Psoas muscle (tissue), 8 donors: ENCODE measurements around the gene DMXL1. TPM values are rescaled to one million over a fixed set of nuclear protein-coding genes. Genes with fewer than 3 reads are reported as not detected.
A peak's percentile ranks its signal among the peaks of the same experiment; 100 is the strongest.

ENCODE experiments used
- ATAC-seq, 4 donors: fragments of 200-7000 bp; cut with Tn5 transposase; one replicate each; pipeline ENCODE4 v1.9.1; 2020; ENCODE audit warnings: moderate library complexity in 3 of 4, mild to moderate bottlenecking in 2 of 4
- DNase-seq, 2 donors: peaks; one replicate each; pipeline ENCODE4 v3.0.0-alpha.2; 2020
- H3K27ac ChIP-seq: fragments of 200-600 bp; one replicate; pipeline ENCODE4 v1.8.0; 2022
- H3K27me3 ChIP-seq, 3 donors: fragments of 200-600 bp in 1 of 3; one replicate each; pipeline versions ENCODE4 v1.6.1 to v1.8.0; 2013 to 2022; ENCODE audit warnings: low read length in 2 of 3, mild to moderate bottlenecking in 2 of 3, moderate library complexity in 1 of 3; ENCODE audit not compliant: insufficient read depth in 3 of 3
- H3K36me3 ChIP-seq, 2 donors: fragments of 200-600 bp in 1 of 2; one replicate each; pipeline versions ENCODE4 v1.6.1 to v1.8.0; 2013 to 2022; ENCODE audit warnings: low read depth in 1 of 2, mild to moderate bottlenecking in 1 of 2, moderate library complexity in 1 of 2; ENCODE audit not compliant: insufficient read depth in 1 of 2
- H3K4me1 ChIP-seq: fragments of 200-600 bp; one replicate; pipeline ENCODE4 v1.8.0; 2022
- H3K4me3 ChIP-seq: fragments of 200-600 bp; one replicate; pipeline ENCODE4 v1.8.0; 2022; ENCODE audit warnings: mild to moderate bottlenecking
- H3K9me3 ChIP-seq: fragments of 200-600 bp; one replicate; pipeline ENCODE4 v1.8.0; 2022
- CTCF ChIP-seq: fragments of 200-600 bp; IDR thresholded peaks from one replicate; pipeline ENCODE4 v1.8.0; 2022; ENCODE audit warnings: antibody characterized with exemption
- WGBS, 3 donors: extraction: QIAGEN DNeasy Blood & Tissue Kit; methylation state at CpG; one replicate each; pipeline versions ENCODE4 v1.1.6 to v1.1.7; 2013; 5-methylcytosine and 5-hydroxymethylcytosine counted together
- intact Hi-C, 2 donors: fragments of 100-400 bp; cut with DNase I; formaldehyde crosslinking; loops; one replicate each; pipeline versions ENCODE4 v1.11.0 to v1.14.2; 2022
- polyA plus RNA-seq, 3 donors: library from polyadenylated mRNA; stranded (reverse); fragments of 200-250 nt; gene quantifications; one replicate each; pipeline ENCODE4 v1.2.3, GENCODE V29; 2013
- total RNA-seq, 4 donors: library from RNA; stranded (reverse); fragmentation: NEBNext Ultra II Directional in 2 of 4; extraction: Animal tissue kit (Norgen Biotek cat#: 25700) in 2 of 4; gene quantifications; one replicate each; pipeline versions ENCODE4 v1.2.1 to v1.2.4, GENCODE V29; 2021 to 2023
- donor health status: healthy with polysubstance abuse.
- donor health status: DM: no; HTN: no; CAD: no; lungs with moderate emphysema.
- donor health status: Bipolar disorder and iron deficiency.
- donor health status: healthy.
- donor health status: DM: yes; HTN: yes; CAD: no.
- donor health status: DM: no; HTN: no; CAD: no.
- donor health status: DM: no; HTN: no; CAD: no.
- donor health status: DM: yes; HTN: yes; CAD: no.

The DMXL1 gene
- total and polyA plus RNA-seq, 7 donors: 5.1 to 21.7 (median 15.7) TPM

DNA sequence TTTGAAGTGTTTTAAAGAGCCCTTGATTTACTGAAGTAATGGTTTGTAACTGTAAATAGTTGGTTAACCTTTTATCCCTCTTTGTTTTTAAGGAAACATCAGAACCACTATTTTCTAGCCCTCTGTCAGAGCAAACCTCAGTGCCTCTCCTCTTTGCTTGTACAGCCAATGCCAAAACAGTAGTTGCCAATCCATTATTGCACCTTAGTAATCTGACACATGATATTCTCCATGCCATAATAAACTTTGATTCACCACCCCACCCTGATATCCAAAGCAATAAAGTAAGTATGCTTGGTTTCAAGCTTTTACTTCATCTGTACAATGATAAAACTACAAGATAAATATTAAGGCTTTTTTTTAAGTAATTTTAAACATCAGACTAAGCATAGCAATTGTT is 100.8 kb downstream of the DMXL1 start:
- Histone ChIP-seq H3K4me1 (no peaks in the 10 kb centered on the region), H3K27me3 (no peaks in the 10 kb centered on the region), H3K36me3 (peaks cover 0 to 50% of the 10 kb centered on the region in 2 donors), H3K9me3 (no peaks in the 10 kb centered on the region), H3K4me3 (no peak overlapping the region), H3K27ac (no peak overlapping the region)
- intact Hi-C loops: no loop called here
- DNase-seq: no peak
- TF ChIP-seq CTCF: no peak
- peak in 2 of 4 donors; percentile 61 to 83 for ATAC-seq

GRCh38 chr5:119174578-119175163 is 103.8 kb downstream of the DMXL1 start:
- ATAC-seq: no peak
- 86 to 93% (median 90%) methylated on average over 2 of the region's 2 CpGs for WGBS, 3 donors
- intact Hi-C loops: no loop called here

DNA sequence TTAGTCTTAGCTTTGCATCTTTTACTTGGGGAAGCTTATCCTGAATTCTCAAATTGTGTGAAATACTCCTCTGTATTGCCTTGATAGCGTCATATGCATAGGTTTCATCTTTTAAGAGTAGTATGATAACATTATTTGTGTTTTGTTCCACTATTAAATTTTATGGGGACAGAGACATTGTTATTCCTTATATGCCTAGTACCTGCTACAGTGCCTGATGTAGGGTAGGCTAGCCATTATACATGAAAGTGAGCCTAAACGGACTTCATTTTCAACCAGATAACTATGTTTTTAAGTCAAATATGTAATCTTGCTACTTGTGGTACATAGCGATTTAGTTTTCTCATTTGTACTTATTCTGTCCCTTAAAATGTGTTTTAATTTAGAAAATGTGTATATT is 105.9 kb downstream of the DMXL1 start:
- no peak for ATAC-seq
- WGBS, 3 donors: 96 to 99% (median 98%) methylated on average over 3 of the region's 3 CpGs
- no peak overlapping the region for H3K27ac ChIP-seq
- no peaks in the 10 kb centered on the region for H3K4me1 ChIP-seq
- no peaks in the 10 kb centered on the region for H3K27me3 ChIP-seq
- intact Hi-C loops: no loop called here
- no peak for DNase-seq
- H3K36me3 ChIP-seq: peaks cover 0 to 54% of the 10 kb centered on the region in 2 donors
- TF ChIP-seq CTCF: no peak
- no peak overlapping the region for H3K4me3 ChIP-seq
- no peaks in the 10 kb centered on the region for H3K9me3 ChIP-seq

More at GRCh38 chr5:119174578-119175163, 103.8 kb downstream of the DMXL1 start:
- no peak for DNase-seq
- H3K4me1 ChIP-seq: no peaks in the 10 kb centered on the region
- no peaks in the 10 kb centered on the region for H3K27me3 ChIP-seq
- H3K27ac ChIP-seq: no peak overlapping the region
- no peak overlapping the region for H3K4me3 ChIP-seq
- H3K36me3 ChIP-seq: peaks cover 0 to 60% of the 10 kb centered on the region in 2 donors
- no peaks in the 10 kb centered on the region for H3K9me3 ChIP-seq
- TF ChIP-seq CTCF: no peak

DNA sequence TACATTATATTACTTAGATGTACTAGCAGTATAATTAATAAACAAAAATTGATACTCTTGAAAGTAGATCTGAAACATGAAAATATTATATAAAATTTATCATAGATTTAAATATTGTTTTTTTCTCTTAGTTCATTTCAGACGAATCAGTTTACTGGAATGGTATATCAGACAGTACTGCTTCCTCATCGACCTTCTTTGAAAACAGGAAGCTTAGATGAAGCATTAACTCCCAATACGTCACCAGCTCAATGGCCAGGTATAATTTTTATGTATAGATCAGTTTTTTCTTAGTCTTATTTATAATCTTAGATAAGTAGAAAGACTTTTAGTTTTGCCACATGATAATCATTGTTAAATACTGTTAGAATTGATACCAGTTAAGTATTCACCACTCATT is 106.3 kb downstream of the DMXL1 start:
- Histone ChIP-seq H3K36me3 (peaks cover 0 to 50% of the 10 kb centered on the region in 2 donors), H3K27ac (no peak overlapping the region), H3K4me3 (no peak overlapping the region), H3K4me1 (no peaks in the 10 kb centered on the region), H3K9me3 (no peaks in the 10 kb centered on the region), H3K27me3 (no peaks in the 10 kb centered on the region)
- ATAC-seq (no peak), DNase-seq (no peak)
- 92 to 96% (median 94%) methylated on average over 3 of the region's 3 CpGs for WGBS, 3 donors
- no peak for TF ChIP-seq CTCF
- intact Hi-C loops: no loop called here

DNA sequence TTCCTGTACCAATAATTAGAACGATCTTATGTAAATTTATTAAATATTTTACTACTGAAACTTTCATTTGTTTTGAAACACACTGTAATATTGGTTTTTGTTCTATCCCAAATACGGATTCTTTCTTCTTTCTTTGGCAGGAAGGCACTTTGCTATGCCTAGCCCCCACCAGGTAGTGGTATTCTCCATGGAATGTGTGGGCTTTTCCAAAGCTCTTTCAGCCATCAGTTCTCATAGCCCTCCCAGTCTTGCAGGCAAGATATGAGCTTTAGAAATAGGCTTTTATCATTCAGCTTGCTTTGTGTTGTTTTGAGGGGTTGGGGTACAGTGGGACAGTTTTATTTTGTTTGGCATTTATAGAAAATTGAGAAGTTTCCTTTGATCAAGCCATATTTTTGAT is 107.5 kb downstream of the DMXL1 start:
- Histone ChIP-seq H3K4me1 (no peaks in the 10 kb centered on the region), H3K27me3 (no peaks in the 10 kb centered on the region), H3K9me3 (no peaks in the 10 kb centered on the region), H3K27ac (no peak overlapping the region), H3K36me3 (peaks cover 0 to 46% of the 10 kb centered on the region in 2 donors), H3K4me3 (no peak overlapping the region)
- no peak for TF ChIP-seq CTCF
- WGBS, 3 donors: 89 to 93% (median 92%) methylated on average over 2 of the region's 2 CpGs
- DNase-seq: no peak
- intact Hi-C loops: no loop called here
- ATAC-seq: no peak
